Activated CD4-positive, alpha-beta T cell treated with anti-CD3 and anti-CD28 coated beads, Interleukin-2, amount 10 ng/mL, durations not matched to agents 24 days and 14 days (primary cell): ENCODE results near the gene GDF2. TPM values are rescaled to one million over a fixed set of nuclear protein-coding genes. Genes with fewer than 3 reads are reported as not detected.

Experiments
- DNase-seq: peaks from one replicate; pipeline ENCODE4 v3.0.0; 2022
- H3K27ac Mint-ChIP-seq: one replicate; pipeline ENCODE4 v1.8.0; 2022; ENCODE audit warnings: mild to moderate bottlenecking, mixed read lengths
- H3K27me3 Mint-ChIP-seq: one replicate; pipeline ENCODE4 v1.8.0; 2022; ENCODE audit warnings: mixed read lengths
- H3K36me3 Mint-ChIP-seq: one replicate; pipeline ENCODE4 v1.8.0; 2022; ENCODE audit warnings: low read depth, mild to moderate bottlenecking, mixed read lengths
- H3K4me1 Mint-ChIP-seq: one replicate; pipeline ENCODE4 v1.8.0; 2021; ENCODE audit warnings: mixed read lengths
- H3K4me3 Mint-ChIP-seq: one replicate; pipeline ENCODE4 v1.8.0; 2022; ENCODE audit warnings: mild to moderate bottlenecking, moderate library complexity, mixed read lengths
- H3K9me3 Mint-ChIP-seq: one replicate; pipeline ENCODE4 v1.8.0; 2021; ENCODE audit warnings: mixed read lengths
- intact Hi-C: fragments of 100-400 bp; cut with micrococcal nuclease; formaldehyde crosslinking; loops from one replicate; pipeline ENCODE4 v1.15.1; 2023
- total RNA-seq: library from RNA; stranded (reverse); gene quantifications from 2 replicates; pipeline ENCODE4 v1.2.3, GENCODE V29; 2022

The GDF2 gene
- total RNA-seq, 1 donor from 2014 or later = not detected

DNA sequence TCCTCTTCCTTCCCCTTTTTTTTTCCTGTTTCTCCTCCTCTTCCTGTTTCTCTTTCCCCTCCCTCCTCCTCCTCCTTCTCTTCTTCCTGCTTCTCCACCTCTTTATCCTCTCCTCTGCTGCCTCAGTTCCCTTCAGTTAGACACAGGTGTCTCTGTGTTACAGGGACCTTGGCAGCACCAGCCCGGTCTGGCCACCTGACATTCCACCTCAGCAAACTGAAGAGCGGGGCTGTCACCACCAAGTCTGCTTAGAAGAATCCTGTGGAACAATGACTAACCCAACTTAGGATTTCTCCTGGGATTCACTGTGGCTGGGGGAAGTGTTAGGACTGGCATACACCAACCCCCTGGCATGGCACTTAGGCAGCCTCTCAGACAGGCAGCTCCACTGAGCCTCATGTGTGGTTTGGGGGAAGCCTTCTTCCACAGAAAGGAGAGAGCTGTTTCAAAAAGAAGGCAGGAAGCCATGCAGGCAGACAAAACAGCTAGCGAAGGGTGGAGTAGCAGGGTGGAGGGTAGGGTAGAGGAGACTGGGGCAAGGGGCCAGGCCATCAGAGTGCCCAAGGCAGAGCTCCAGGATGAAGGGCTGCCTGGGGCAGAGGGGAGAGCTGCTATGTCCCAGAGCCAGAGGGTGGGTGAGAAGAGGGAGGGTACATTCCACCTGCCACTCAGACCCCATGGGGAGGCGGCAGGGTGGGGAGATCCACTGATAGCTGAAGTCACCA, 35.5 kb upstream of the GDF2 start:
- H3K27ac Mint-ChIP-seq = peak overlapping the region; percentile 64
- peaks cover 19% of the 10 kb centered on the region for H3K4me1 Mint-ChIP-seq
- intact Hi-C loops = no loop called here
- H3K4me3 Mint-ChIP-seq = peak overlapping the region; percentile 34
- peaks cover 3% of the 10 kb centered on the region for H3K27me3 Mint-ChIP-seq
- DNase-seq = peak; percentile 67
- H3K36me3 Mint-ChIP-seq = no peaks in the 10 kb centered on the region
- no peaks in the 10 kb centered on the region for H3K9me3 Mint-ChIP-seq

DNA sequence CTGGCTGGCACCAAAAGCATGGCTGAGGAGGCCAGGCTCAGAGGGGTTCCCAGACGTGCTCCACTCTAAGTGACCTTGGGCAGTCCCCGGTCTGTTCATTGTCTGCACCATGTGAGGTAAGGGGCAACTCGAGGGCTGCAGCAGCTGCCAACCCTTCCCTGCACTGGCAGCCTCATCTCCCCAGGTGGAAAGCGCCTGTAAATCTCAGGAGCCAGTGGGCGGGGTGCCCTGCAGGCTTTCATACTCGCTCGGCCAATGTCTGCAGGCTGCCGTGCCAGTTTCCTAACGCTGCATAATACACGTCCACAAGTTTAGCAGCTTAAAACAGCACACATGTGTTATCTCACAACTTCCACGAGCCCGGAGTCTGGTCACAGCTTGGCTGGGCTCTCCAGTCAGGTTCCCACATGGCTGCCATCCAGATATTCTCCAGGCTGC, 34.9 kb upstream of the GDF2 start:
- Mint-ChIP-seq H3K4me3 (no peak overlapping the region), H3K36me3 (no peaks in the 10 kb centered on the region), H3K9me3 (no peaks in the 10 kb centered on the region)

DNA sequence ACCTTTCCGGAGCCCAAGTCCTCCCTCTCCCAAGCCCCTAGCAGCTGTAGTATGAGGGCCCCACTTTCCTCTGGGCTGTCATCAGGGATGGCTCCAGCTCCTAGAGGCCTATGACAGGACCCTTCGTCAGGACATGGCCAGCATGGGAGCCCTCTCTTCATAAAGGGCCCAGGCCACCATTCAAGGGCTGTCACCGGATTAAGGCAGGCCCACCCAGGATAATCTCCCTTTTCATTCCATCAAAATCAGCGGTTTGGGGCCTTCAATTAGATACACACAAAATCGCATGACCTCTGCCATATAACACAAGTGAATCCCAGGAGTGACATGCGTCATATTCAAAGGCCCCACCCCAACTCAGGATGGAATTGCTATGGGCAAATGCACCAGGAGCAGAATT, 34.4 kb upstream of the GDF2 start:
- DNase-seq = no peak
- H3K27ac Mint-ChIP-seq = no peak overlapping the region
- H3K4me1 Mint-ChIP-seq = peaks cover 19% of the 10 kb centered on the region
- peaks cover 3% of the 10 kb centered on the region for H3K27me3 Mint-ChIP-seq
- intact Hi-C loops = no loop called here
- no peak overlapping the region for H3K4me3 Mint-ChIP-seq
- no peaks in the 10 kb centered on the region for H3K36me3 Mint-ChIP-seq
- H3K9me3 Mint-ChIP-seq = no peaks in the 10 kb centered on the region

More for the DNA sequence above, 34.9 kb upstream of the GDF2 start:
- intact Hi-C loops = no loop called here
- DNase-seq = no peak
- Mint-ChIP-seq H3K27me3 (peaks cover 3% of the 10 kb centered on the region), H3K27ac (no peak overlapping the region), H3K4me1 (peaks cover 19% of the 10 kb centered on the region)

DNA sequence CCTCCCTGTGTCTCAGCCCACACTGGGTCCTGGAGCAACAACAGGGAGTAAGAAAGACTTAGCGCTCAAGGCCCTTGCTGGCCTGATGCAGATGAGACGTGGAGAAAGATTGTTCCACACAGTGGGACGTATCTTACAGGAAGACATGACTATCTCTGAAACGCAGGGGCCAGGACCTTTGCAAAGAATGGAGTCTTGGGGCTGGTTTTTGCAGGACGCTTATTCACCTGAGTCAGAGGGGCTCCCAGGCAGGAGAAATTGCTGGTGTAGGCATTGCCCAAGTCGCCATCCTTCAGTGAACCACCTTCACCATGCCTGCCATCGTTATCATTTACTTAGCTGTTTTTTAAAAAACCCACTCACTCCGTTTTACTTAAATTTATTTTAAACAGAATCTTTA, 34.0 kb upstream of the GDF2 start:
- DNase-seq = no peak
- H3K27me3 Mint-ChIP-seq = peaks cover 3% of the 10 kb centered on the region
- no peak overlapping the region for H3K27ac Mint-ChIP-seq
- H3K4me1 Mint-ChIP-seq = peaks cover 19% of the 10 kb centered on the region
- intact Hi-C loops = no loop called here
- H3K9me3 Mint-ChIP-seq = no peaks in the 10 kb centered on the region
- no peak overlapping the region for H3K4me3 Mint-ChIP-seq
- H3K36me3 Mint-ChIP-seq = no peaks in the 10 kb centered on the region

DNA sequence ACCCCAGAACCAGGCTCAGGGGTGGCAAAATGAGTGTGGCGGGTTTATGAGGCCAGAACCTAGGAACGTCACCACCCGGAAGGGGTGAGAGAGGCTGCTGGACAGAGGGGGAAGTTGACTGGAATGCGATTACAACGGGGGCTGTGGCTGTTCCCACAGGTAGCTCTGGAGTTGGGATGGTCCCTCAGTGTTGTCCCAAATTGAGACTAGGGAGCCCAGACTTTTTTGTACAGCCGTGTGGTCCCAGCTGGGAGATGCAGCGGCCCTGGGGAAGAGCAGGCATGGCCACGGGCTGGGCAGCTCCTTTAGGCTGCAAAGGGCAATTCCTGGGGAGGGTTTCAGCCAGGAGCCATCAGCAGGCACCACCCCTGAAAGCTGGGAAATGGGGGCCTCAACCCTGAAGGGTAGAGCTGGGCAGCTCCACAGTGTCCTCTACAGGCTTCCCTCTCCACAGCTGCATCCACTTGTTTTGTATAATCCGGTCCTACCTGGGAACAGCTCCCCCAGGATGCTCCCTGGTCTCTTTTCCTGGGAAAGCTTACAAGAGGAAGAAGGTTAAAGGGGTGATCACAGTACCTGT, 33.2 kb upstream of the GDF2 start:
- Mint-ChIP-seq H3K4me1 (peaks cover 19% of the 10 kb centered on the region), H3K36me3 (no peaks in the 10 kb centered on the region), H3K27me3 (peaks cover 7% of the 10 kb centered on the region), H3K4me3 (no peak overlapping the region), H3K27ac (no peak overlapping the region), H3K9me3 (no peaks in the 10 kb centered on the region)
- no peak for DNase-seq
- intact Hi-C loops = no loop called here

DNA sequence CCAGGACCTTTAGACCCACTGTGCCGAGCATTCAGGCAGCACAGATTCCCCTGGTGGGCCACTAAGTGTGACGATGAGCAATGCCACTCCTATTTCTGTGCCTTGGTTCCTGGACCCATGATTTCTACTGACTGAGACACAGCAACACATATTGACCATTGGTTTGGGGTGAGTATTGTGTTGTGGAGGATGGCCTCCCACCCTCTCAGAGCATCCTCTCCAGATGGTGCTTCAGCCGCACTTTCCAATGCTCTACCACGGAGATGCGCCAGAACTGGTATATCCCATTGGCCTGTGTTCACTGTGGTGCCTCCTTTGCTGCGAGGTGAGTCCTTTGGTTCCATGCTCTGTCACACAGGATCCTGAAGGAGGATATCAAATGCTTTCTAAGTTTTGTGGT, 32.3 kb upstream of the GDF2 start:
- no peak for DNase-seq
- intact Hi-C loops = no loop called here
- Mint-ChIP-seq H3K9me3 (no peaks in the 10 kb centered on the region), H3K27me3 (peaks cover 8% of the 10 kb centered on the region), H3K36me3 (no peaks in the 10 kb centered on the region), H3K4me3 (no peak overlapping the region), H3K4me1 (peaks cover 17% of the 10 kb centered on the region), H3K27ac (no peak overlapping the region)

DNA sequence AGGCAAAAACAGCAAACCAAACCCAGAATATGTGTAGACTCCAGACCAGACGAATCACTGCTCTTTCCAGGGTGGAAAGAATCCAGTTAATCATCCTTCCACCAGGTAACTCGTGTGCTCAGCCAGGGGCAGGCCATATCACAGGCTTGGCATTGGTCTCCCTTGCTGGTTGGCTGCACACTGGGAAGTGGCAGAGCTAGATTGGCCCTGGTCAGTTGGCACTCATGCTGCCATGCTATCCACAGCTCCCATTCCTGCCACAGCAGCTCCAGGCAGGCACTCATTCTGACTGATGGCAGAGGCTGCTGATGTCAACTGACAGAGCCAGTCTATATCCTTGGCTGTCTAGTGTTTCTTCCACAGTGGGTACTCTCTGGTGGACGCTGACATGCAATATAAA, 31.9 kb upstream of the GDF2 start:
- Mint-ChIP-seq H3K9me3 (no peaks in the 10 kb centered on the region), H3K27ac (no peak overlapping the region), H3K27me3 (peaks cover 8% of the 10 kb centered on the region), H3K4me3 (no peak overlapping the region), H3K4me1 (peaks cover 17% of the 10 kb centered on the region), H3K36me3 (no peaks in the 10 kb centered on the region)
- intact Hi-C loops = no loop called here
- no peak for DNase-seq

DNA sequence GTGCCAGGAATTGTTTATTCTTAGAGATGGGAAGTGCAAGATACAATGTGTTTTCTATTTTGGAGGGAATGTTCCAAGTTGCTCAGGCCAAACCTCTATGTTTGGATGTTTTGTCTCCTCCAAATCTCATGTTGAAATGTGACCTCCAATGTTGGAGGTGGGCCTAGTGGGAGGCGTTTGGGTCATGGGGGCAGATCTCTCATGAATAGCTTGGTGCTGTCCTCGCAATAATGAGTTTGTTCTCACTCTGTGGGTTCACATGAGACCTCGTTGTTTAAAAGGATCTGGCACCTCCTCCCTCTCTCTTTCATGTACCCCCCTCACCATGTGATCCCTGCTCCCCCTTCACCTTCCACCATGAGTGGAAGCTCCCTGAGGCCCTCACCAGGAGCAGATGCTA, 30.6 kb upstream of the GDF2 start:
- DNase-seq = no peak

DNA sequence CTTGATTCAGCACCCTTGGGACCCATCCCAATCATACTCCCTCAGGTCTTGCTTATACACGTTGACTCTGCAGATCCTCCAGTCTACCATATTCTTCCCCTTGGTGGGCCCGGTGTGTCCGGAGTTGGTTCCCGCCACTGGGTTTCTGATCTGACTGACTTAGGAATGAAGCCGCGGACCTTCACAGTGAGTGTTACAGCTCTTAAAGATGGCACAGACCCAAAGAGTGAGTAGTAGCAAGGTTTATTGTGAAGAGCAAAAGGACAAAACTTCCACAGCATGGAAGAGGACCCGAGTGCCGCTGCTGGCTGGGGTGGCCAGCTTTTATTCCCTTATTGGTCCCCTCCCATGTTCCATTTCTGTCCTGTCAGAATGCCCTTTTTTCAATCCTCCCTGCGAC, 28.2 kb upstream of the GDF2 start:
- no peak for DNase-seq
- intact Hi-C loops = no loop called here
- Mint-ChIP-seq H3K27me3 (peaks cover 27% of the 10 kb centered on the region), H3K4me1 (no peaks in the 10 kb centered on the region), H3K4me3 (no peak overlapping the region), H3K27ac (no peak overlapping the region), H3K36me3 (no peaks in the 10 kb centered on the region), H3K9me3 (no peaks in the 10 kb centered on the region)

More for the DNA sequence above, 30.6 kb upstream of the GDF2 start:
- Mint-ChIP-seq H3K36me3 (no peaks in the 10 kb centered on the region), H3K4me3 (no peak overlapping the region), H3K9me3 (no peaks in the 10 kb centered on the region), H3K27me3 (peaks cover 14% of the 10 kb centered on the region), H3K4me1 (peaks cover 5% of the 10 kb centered on the region), H3K27ac (no peak overlapping the region)
- intact Hi-C loops = no loop called here

DNA sequence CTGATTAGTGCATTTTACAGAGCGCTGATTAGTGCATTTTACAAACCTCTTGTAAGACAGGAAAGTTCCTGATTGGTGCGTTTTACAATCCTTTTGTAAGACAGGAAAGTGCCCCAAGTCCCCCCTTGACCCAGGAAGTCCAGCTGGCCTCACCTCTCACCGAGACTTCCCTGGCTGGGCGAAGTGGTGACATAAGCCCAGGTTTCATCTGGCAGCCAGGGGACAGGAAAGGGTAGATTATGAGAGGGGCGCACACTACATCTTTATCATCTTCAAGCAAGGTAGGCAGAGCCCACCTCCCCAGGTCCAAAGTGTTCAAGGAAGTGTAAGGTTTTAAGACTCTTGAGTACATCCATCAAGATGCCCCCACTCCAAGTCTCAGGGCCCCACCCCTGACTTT, 27.8 kb upstream of the GDF2 start:
- no peak overlapping the region for H3K27ac Mint-ChIP-seq
- H3K4me3 Mint-ChIP-seq = no peak overlapping the region
- H3K4me1 Mint-ChIP-seq = no peaks in the 10 kb centered on the region
- DNase-seq = no peak
- intact Hi-C loops = no loop called here
- H3K9me3 Mint-ChIP-seq = no peaks in the 10 kb centered on the region
- H3K27me3 Mint-ChIP-seq = peaks cover 31% of the 10 kb centered on the region
- H3K36me3 Mint-ChIP-seq = no peaks in the 10 kb centered on the region

DNA sequence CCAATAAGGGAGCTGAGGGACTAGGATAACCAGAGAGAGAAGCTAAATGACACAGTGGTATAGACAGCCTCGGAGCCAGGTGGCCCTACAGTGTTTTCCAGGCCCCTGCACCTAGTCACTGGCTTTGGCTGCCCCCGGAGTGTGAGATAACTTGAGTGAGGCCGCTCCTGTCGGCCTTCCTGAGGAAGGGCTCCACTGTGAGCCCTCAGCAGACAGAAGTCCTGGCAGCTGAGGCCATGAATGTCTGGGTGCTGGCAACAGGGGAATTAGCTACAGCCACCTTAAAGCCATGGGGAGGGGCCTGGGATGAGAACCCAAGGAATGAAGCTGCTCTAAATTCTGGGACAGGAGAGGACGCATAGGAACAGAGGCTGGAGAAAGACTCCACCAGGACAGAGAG, 26.8 kb upstream of the GDF2 start:
- Mint-ChIP-seq H3K4me3 (no peak overlapping the region), H3K27ac (no peak overlapping the region), H3K36me3 (no peaks in the 10 kb centered on the region), H3K27me3 (peaks cover 34% of the 10 kb centered on the region), H3K4me1 (no peaks in the 10 kb centered on the region), H3K9me3 (no peaks in the 10 kb centered on the region)
- no peak for DNase-seq
- intact Hi-C loops = no loop called here

DNA sequence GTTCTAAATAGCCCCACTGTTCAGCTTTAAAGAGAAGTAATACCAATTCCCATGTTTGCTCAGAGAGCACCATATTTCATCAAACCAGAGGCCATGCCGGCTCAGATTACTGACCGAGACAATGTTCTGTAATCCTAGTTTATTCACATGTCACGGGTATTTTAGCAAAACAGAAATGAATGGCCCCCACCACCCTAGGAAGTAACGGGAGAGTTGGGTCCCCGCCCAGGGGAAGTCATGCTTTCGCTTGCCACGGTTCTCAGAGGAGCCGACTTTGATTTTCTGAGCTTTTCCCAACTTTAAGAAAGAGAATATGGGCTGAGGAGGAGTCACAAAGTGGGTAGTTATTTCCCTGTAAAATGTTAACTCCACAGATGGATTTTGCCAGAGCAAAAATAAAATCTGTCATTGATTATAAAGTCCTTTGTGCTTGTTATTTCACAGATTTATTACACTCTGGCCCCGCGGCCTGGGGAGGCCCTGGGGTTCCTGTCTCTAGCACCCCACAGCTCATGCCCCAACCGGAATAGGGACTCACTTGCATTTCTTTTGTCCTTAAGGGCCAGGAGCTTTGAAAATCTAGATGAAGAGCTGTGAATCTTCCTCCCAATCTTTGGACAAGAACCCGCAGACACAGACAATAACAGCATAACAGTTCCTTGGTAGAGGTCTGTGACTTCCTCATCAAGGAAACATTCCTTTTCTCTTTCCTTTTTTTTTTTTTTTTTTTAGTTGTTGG, 25.9 kb upstream of the GDF2 start:
- intact Hi-C loops = no loop called here
- no peak for DNase-seq
- Mint-ChIP-seq H3K4me1 (peaks cover 3% of the 10 kb centered on the region), H3K27ac (no peak overlapping the region), H3K27me3 (peaks cover 38% of the 10 kb centered on the region), H3K36me3 (peaks cover 3% of the 10 kb centered on the region), H3K4me3 (no peak overlapping the region), H3K9me3 (no peaks in the 10 kb centered on the region)

DNA sequence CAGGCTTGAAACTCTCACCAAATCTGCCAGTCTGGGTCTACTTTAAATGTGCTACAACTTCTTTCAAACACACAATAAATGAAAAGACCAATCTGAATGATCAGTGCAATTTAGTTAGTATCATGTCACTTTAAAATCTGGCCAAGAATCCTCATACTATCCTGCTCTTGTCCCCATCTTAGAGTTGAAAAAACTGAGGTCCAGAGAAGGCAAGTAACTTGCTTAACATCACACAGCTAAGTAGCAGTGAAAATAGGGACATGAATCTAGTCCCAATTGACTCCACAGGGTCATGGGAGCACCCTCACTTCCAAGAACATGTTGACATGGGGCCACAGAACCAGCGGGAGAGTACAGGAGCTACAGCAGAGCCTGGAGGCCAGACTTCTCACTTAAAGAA, 25.3 kb upstream of the GDF2 start:
- Mint-ChIP-seq H3K4me1 (peaks cover 3% of the 10 kb centered on the region), H3K4me3 (no peak overlapping the region), H3K9me3 (no peaks in the 10 kb centered on the region), H3K36me3 (peaks cover 3% of the 10 kb centered on the region), H3K27me3 (peaks cover 42% of the 10 kb centered on the region), H3K27ac (no peak overlapping the region)
- DNase-seq = no peak
- intact Hi-C loops = no loop called here

DNA sequence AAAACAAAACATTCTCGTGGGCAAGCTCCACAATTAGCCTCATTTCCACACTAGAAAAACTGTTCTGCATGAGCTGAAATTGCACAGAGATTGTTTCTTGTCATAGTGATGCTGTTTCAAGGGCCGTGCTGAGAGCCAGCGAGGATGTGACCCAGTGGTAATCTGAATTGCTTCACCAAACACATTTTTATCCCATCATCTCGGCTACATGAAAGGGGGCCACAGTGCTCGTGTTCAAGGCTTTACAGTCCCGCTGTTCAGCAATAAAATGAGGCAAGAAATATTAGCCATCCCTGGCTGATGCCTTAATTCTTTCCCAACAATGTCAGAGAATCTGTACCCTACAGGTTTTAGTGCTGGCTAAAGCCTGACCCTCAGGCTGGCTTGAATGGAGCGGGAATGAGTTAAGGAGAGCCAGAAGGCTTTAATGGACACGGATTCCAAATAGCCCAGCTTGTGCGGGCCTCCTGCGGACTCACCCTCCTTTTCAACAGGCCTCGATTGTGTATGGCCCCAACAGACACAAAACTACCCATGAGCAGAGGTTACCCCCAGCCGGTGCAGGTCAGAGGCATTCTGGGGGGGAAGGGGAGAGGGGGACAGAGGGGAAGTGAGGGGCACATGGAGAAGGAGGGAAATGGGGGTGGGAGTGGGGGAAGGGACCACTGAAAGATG, 24.3 kb upstream of the GDF2 start:
- H3K27me3 Mint-ChIP-seq = peaks cover 46% of the 10 kb centered on the region

More for the DNA sequence above, 24.3 kb upstream of the GDF2 start:
- Mint-ChIP-seq H3K4me1 (peaks cover 3% of the 10 kb centered on the region), H3K4me3 (no peak overlapping the region), H3K9me3 (no peaks in the 10 kb centered on the region), H3K36me3 (peaks cover 3% of the 10 kb centered on the region), H3K27ac (no peak overlapping the region)
- intact Hi-C loops = no loop called here
- no peak for DNase-seq
